HEK293 (cell line): Measurements from ENCODE around the gene ENOX2.
A peak's percentile ranks its signal among the peaks of the same experiment; 100 is the strongest.

Experiments
- CTCF ChIA-PET: fragments of 350-600 bp; formaldehyde crosslinking; extraction: SDS; loops from one replicate; lab custom pipeline; 2021; ENCODE audit warnings: antibody characterized with exemption; lab: Yijun Ruan, JAX
- POLR2A ChIA-PET: fragments of 300-600 bp; formaldehyde crosslinking; extraction: SDS; loops from one replicate; lab custom pipeline; 2020; ENCODE audit warnings: antibody characterized with exemption, inconsistent platforms; lab: Yijun Ruan, JAX
- H3K27ac ChIP-seq: fragments of 200-500 bp; sonication (Bioruptor generic); 2 replicates; pipeline ENCODE4 v1.5.1; 2014; ENCODE audit warnings: low read depth, low read length, control low read depth, inconsistent platforms; ENCODE audit errors: extremely low read depth
- H3K36me3 ChIP-seq, 2 experiments: fragments of 200-500 bp in 1 of 2; sonication (Bioruptor generic) in 1 of 2; 1 replicate in 1 of 2; 2 replicates in 1 of 2; pipeline ENCODE4 v1.5.1; 2014 to 2017; ENCODE audit warnings: inconsistent platforms in 2 of 2, low read length in 2 of 2; ENCODE audit not compliant: control insufficient read depth in 2 of 2, insufficient read depth in 1 of 2
- H3K4me1 ChIP-seq: fragments of 200-500 bp; sonication (Bioruptor generic); 2 replicates; pipeline ENCODE4 v1.5.1; 2014; ENCODE audit warnings: mild to moderate bottlenecking, low read length, inconsistent platforms; ENCODE audit not compliant: control insufficient read depth, insufficient read depth
- H3K4me3 ChIP-seq: 2 replicates; pipeline ENCODE4 v1.5.1; 2011; ENCODE audit warnings: low read depth, mild to moderate bottlenecking, control low read depth, low read length, moderate library complexity
- H3K9me3 ChIP-seq: fragments of 200-500 bp; sonication (Bioruptor generic); 2 replicates; pipeline ENCODE4 v1.5.1; 2014; ENCODE audit warnings: low read depth, low read length, inconsistent platforms; ENCODE audit not compliant: control insufficient read depth, insufficient read depth
- KLF7 ChIP-seq: fragments of 450-650 bp; formaldehyde crosslinking; IDR thresholded peaks from 2 replicates; pipeline ENCODE4 v1.5.1; 2016; ENCODE audit warnings: missing biosample characterization, missing genetic modification characterization, borderline replicate concordance
- KLF8 ChIP-seq: fragments of 450-650 bp; formaldehyde crosslinking; IDR thresholded peaks from 2 replicates; pipeline ENCODE4 v1.5.1; 2016; ENCODE audit warnings: missing biosample characterization, missing genetic modification characterization
- MEIS1 ChIP-seq: sonication (generic); formaldehyde crosslinking; IDR thresholded peaks from 2 replicates; pipeline ENCODE4 v1.8.1; 2022; ENCODE audit warnings: missing genetic modification reagents, mild to moderate bottlenecking, borderline replicate concordance
- MYNN ChIP-seq: fragments of 450-650 bp; formaldehyde crosslinking; IDR thresholded peaks from 2 replicates; pipeline ENCODE4 v1.5.1; 2016; ENCODE audit warnings: missing biosample characterization, missing genetic modification characterization, borderline replicate concordance
- SCRT1 ChIP-seq: fragments of 450-650 bp; formaldehyde crosslinking; IDR thresholded peaks from 2 replicates; pipeline ENCODE4 v1.5.1; 2016; ENCODE audit warnings: missing biosample characterization, missing genetic modification characterization, borderline replicate concordance
- SCRT2 ChIP-seq: fragments of 450-650 bp; formaldehyde crosslinking; IDR thresholded peaks from 2 replicates; pipeline ENCODE4 v1.5.1; 2016; ENCODE audit warnings: missing biosample characterization, missing genetic modification characterization
- ZFP41 ChIP-seq: fragments of 450-650 bp; formaldehyde crosslinking; IDR thresholded peaks from 2 replicates; pipeline ENCODE4 v1.5.1; 2016; ENCODE audit warnings: missing biosample characterization, missing genetic modification characterization, borderline replicate concordance
- ZNF169 ChIP-seq: fragments of 450-650 bp; formaldehyde crosslinking; IDR thresholded peaks from 2 replicates; pipeline ENCODE4 v1.5.1; 2016; ENCODE audit warnings: missing biosample characterization, missing genetic modification characterization
- ZNF214 ChIP-seq: fragments of 450-650 bp; formaldehyde crosslinking; IDR thresholded peaks from 2 replicates; pipeline ENCODE4 v1.5.1; 2017; ENCODE audit warnings: missing biosample characterization, mild to moderate bottlenecking, missing genetic modification characterization, borderline replicate concordance
- ZNF239 ChIP-seq: fragments of 450-650 bp; formaldehyde crosslinking; IDR thresholded peaks from 2 replicates; pipeline ENCODE4 v1.5.1; 2016; ENCODE audit warnings: missing biosample characterization, missing genetic modification characterization
- ZNF426 ChIP-seq: fragments of 450-650 bp; formaldehyde crosslinking; IDR thresholded peaks from 2 replicates; pipeline ENCODE4 v1.5.1; 2017; ENCODE audit warnings: missing biosample characterization, missing genetic modification characterization, mild to moderate bottlenecking, inconsistent platforms, moderate library complexity
- ZNF571 ChIP-seq: fragments of 450-650 bp; formaldehyde crosslinking; IDR thresholded peaks from 2 replicates; pipeline ENCODE4 v1.5.0; 2017; ENCODE audit warnings: missing biosample characterization, missing genetic modification characterization
- ZNF629 ChIP-seq: fragments of 450-650 bp; formaldehyde crosslinking; IDR thresholded peaks from 2 replicates; pipeline ENCODE4 v1.5.1; 2017; ENCODE audit warnings: missing biosample characterization, missing genetic modification characterization
- ZNF664 ChIP-seq: fragments of 450-650 bp; formaldehyde crosslinking; IDR thresholded peaks from 2 replicates; pipeline ENCODE4 v1.5.1; 2016; ENCODE audit warnings: missing biosample characterization, missing genetic modification characterization
- ZNF785 ChIP-seq: fragments of 450-650 bp; formaldehyde crosslinking; IDR thresholded peaks from 2 replicates; pipeline ENCODE4 v1.5.1; 2016; ENCODE audit warnings: missing biosample characterization, missing genetic modification characterization
- TF ChIP-seq, protein P1 (sequence below): fragments of 450-650 bp; formaldehyde crosslinking; IDR thresholded peaks from 2 replicates; pipeline ENCODE4 v1.5.1; 2016; ENCODE audit warnings: missing biosample characterization, missing genetic modification characterization, borderline replicate concordance
- TF ChIP-seq, protein P2 (sequence below): fragments of 450-650 bp; formaldehyde crosslinking; IDR thresholded peaks from 2 replicates; pipeline ENCODE4 v1.5.1; 2016; ENCODE audit warnings: missing biosample characterization, missing genetic modification characterization, low read depth
- TF ChIP-seq, protein P3 (sequence below): fragments of 450-650 bp; formaldehyde crosslinking; IDR thresholded peaks from 2 replicates; pipeline ENCODE4 v1.5.1; 2016; ENCODE audit warnings: missing biosample characterization, missing genetic modification characterization
- TF ChIP-seq, protein P4 (sequence below): fragments of 450-650 bp; formaldehyde crosslinking; IDR thresholded peaks from 2 replicates; pipeline ENCODE4 v1.5.1; 2016; ENCODE audit warnings: missing biosample characterization, missing genetic modification characterization
- TF ChIP-seq, protein P5 (sequence below): fragments of 450-650 bp; formaldehyde crosslinking; IDR thresholded peaks from 2 replicates; pipeline ENCODE4 v1.5.1; 2016; ENCODE audit warnings: missing biosample characterization, missing genetic modification characterization
- TF ChIP-seq, protein P6 (sequence below): fragments of 450-650 bp; formaldehyde crosslinking; IDR thresholded peaks from 2 replicates; pipeline ENCODE4; 2016; ENCODE audit warnings: missing biosample characterization, missing genetic modification characterization

Gene ENOX2

DNA sequence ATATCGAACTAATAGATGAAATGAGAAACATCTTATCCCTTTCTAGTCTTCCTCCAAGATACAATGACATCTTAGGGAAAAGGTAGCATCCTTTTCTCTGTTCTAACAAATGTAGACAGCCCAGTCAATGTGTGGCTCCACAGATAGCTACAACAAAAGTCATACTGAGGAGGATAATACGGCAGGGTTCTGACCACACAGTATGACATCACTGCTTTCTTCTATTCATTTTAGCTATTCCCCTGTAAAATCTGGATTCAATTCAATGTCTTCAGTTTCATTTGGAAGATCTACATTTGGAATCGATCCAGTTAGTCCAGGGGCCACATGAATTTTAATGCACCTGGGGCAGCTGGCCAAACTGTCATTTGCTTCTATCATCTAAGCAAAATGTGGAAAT is 51.4 kb downstream of the ENOX2 start:
- CTCF ChIA-PET: no interaction called here

DNA sequence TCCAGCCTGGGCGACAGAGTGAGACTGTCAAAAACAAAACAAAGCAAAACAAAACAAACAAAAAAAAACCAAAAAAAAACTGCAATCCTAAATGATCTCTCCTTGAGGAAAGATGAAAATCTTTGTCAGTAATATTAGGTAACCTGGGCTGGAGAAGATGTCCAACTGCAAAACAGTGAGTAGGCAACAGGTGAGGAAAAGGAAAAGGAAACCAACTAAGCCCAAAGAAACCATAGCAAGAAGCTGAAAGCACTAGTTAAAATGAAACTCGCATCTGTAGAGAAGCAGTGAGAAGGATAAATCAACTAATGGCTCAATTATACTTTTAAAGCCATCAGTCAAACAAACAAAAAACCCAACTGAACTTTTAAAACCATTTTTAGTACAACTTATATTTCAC is 54.2 kb downstream of the ENOX2 start:
- Histone ChIP-seq H3K27ac (no peak overlapping the region), H3K9me3 (no peaks in the 10 kb centered on the region), H3K4me1 (peaks cover 2% of the 10 kb centered on the region; the same call in 1 of the 2 replicates), H3K4me3 (no peak overlapping the region), H3K36me3 (no peaks in the 10 kb centered on the region)
- CTCF ChIA-PET: interaction anchor here (0.6 kb wide), 1 partner anchor 193 kb away, joined by 4 read pairs; no protein-coding TSS in a partner anchor
- TF ChIP-seq SCRT2 (peak; percentile 92), ZNF664 (tag by site-specific recombination) (no peak), MEIS1 (CRISPR knock-in tag) (no peak), SCRT1 (tag by site-specific recombination) (peak; percentile 85)
- TF ChIP-seq, protein P1, sequence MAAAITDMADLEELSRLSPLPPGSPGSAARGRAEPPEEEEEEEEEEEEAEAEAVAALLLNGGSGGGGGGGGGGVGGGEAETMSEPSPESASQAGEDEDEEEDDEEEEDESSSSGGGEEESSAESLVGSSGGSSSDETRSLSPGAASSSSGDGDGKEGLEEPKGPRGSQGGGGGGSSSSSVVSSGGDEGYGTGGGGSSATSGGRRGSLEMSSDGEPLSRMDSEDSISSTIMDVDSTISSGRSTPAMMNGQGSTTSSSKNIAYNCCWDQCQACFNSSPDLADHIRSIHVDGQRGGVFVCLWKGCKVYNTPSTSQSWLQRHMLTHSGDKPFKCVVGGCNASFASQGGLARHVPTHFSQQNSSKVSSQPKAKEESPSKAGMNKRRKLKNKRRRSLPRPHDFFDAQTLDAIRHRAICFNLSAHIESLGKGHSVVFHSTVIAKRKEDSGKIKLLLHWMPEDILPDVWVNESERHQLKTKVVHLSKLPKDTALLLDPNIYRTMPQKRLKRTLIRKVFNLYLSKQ (tag by site-specific recombination): no peak
- TF ChIP-seq, all 188 proteins: peak for 2
- POLR2A ChIA-PET: no interaction called here

More for the DNA sequence above, 51.4 kb downstream of the ENOX2 start:
- no peaks in the 10 kb centered on the region for H3K36me3 ChIP-seq
- no peak overlapping the region for H3K27ac ChIP-seq
- TF ChIP-seq ZNF426 (tag by site-specific recombination) (no peak), KLF7 (no peak), ZNF629 (tag by site-specific recombination) (peak; percentile 57), ZNF785 (no peak), ZNF169 (tag by site-specific recombination) (no peak), KLF8 (tag by site-specific recombination) (no peak)
- TF ChIP-seq, protein P2, sequence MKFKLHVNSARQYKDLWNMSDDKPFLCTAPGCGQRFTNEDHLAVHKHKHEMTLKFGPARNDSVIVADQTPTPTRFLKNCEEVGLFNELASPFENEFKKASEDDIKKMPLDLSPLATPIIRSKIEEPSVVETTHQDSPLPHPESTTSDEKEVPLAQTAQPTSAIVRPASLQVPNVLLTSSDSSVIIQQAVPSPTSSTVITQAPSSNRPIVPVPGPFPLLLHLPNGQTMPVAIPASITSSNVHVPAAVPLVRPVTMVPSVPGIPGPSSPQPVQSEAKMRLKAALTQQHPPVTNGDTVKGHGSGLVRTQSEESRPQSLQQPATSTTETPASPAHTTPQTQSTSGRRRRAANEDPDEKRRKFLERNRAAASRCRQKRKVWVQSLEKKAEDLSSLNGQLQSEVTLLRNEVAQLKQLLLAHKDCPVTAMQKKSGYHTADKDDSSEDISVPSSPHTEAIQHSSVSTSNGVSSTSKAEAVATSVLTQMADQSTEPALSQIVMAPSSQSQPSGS (tag by site-specific recombination): peak; percentile 74
- TF ChIP-seq, protein P3, sequence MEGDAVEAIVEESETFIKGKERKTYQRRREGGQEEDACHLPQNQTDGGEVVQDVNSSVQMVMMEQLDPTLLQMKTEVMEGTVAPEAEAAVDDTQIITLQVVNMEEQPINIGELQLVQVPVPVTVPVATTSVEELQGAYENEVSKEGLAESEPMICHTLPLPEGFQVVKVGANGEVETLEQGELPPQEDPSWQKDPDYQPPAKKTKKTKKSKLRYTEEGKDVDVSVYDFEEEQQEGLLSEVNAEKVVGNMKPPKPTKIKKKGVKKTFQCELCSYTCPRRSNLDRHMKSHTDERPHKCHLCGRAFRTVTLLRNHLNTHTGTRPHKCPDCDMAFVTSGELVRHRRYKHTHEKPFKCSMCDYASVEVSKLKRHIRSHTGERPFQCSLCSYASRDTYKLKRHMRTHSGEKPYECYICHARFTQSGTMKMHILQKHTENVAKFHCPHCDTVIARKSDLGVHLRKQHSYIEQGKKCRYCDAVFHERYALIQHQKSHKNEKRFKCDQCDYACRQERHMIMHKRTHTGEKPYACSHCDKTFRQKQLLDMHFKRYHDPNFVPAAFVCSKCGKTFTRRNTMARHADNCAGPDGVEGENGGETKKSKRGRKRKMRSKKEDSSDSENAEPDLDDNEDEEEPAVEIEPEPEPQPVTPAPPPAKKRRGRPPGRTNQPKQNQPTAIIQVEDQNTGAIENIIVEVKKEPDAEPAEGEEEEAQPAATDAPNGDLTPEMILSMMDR (tag by site-specific recombination): no peak
- no peak overlapping the region for H3K4me3 ChIP-seq
- peaks cover 2% of the 10 kb centered on the region; the same call in 1 of the 2 replicates for H3K4me1 ChIP-seq
- no peaks in the 10 kb centered on the region; the same call in 1 of the 2 replicates for H3K9me3 ChIP-seq
- POLR2A ChIA-PET: no interaction called here

DNA sequence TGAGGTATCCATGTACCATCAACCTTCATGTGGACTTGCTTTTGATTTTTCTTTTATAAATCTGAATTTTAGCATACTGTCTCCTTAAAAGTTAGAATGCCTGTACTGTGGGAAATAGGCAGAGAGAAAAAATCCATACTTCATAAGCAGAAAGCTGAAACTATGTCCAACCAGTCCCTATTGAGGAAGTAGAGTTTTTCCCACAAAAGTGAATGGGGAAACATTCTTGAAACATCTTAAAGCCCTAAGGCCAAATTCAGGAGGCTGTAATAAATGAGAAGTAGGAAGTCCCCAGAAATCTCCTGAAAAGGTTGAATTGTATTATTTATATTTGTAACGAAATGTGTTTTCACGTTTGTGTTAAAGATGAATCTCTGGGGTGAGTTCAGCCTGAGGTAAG is 56.3 kb downstream of the ENOX2 start:
- CTCF ChIA-PET: no interaction called here
- Histone ChIP-seq H3K36me3 (no peaks in the 10 kb centered on the region), H3K27ac (no peak overlapping the region), H3K4me1 (peaks cover 2% of the 10 kb centered on the region; the same call in 1 of the 2 replicates), H3K9me3 (no peaks in the 10 kb centered on the region), H3K4me3 (no peak overlapping the region)
- POLR2A ChIA-PET: no interaction called here
- TF ChIP-seq ZFP41: no peak
- no peak for TF ChIP-seq ZNF214
- TF ChIP-seq MYNN (tag by site-specific recombination): no peak
- TF ChIP-seq, protein P4, sequence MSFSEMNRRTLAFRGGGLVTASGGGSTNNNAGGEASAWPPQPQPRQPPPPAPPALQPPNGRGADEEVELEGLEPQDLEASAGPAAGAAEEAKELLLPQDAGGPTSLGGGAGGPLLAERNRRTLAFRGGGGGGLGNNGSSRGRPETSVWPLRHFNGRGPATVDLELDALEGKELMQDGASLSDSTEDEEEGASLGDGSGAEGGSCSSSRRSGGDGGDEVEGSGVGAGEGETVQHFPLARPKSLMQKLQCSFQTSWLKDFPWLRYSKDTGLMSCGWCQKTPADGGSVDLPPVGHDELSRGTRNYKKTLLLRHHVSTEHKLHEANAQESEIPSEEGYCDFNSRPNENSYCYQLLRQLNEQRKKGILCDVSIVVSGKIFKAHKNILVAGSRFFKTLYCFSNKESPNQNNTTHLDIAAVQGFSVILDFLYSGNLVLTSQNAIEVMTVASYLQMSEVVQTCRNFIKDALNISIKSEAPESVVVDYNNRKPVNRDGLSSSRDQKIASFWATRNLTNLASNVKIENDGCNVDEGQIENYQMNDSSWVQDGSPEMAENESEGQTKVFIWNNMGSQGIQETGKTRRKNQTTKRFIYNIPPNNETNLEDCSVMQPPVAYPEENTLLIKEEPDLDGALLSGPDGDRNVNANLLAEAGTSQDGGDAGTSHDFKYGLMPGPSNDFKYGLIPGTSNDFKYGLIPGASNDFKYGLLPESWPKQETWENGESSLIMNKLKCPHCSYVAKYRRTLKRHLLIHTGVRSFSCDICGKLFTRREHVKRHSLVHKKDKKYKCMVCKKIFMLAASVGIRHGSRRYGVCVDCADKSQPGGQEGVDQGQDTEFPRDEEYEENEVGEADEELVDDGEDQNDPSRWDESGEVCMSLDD: no peak
- TF ChIP-seq, protein P5, sequence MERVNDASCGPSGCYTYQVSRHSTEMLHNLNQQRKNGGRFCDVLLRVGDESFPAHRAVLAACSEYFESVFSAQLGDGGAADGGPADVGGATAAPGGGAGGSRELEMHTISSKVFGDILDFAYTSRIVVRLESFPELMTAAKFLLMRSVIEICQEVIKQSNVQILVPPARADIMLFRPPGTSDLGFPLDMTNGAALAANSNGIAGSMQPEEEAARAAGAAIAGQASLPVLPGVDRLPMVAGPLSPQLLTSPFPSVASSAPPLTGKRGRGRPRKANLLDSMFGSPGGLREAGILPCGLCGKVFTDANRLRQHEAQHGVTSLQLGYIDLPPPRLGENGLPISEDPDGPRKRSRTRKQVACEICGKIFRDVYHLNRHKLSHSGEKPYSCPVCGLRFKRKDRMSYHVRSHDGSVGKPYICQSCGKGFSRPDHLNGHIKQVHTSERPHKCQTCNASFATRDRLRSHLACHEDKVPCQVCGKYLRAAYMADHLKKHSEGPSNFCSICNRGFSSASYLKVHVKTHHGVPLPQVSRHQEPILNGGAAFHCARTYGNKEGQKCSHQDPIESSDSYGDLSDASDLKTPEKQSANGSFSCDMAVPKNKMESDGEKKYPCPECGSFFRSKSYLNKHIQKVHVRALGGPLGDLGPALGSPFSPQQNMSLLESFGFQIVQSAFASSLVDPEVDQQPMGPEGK (tag by site-specific recombination): no peak
- TF ChIP-seq ZNF571: no peak
- no peak for TF ChIP-seq ZNF239 (tag by site-specific recombination)
- TF ChIP-seq, protein P6, sequence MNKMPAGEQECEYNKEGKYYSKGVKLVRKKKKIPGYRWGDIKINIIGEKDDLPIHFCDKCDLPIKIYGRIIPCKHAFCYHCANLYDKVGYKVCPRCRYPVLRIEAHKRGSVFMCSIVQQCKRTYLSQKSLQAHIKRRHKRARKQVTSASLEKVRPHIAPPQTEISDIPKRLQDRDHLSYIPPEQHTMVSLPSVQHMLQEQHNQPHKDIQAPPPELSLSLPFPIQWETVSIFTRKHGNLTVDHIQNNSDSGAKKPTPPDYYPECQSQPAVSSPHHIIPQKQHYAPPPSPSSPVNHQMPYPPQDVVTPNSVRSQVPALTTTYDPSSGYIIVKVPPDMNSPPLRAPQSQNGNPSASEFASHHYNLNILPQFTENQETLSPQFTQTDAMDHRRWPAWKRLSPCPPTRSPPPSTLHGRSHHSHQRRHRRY (tag by site-specific recombination): no peak
